ENCODE results near the gene ACVR1B. TPM values are rescaled to one million over a fixed set of nuclear protein-coding genes. Genes with fewer than 3 reads are reported as not detected.

Gene ACVR1B
- total and polyA plus RNA-seq, 2 of the 8 experiments (the other 6 are each of a cell fraction or from before 2014, with no cell fraction given), result 16.0 to 19.2 TPM

- no peak overlapping the region for H2AFZ ChIP-seq (ENCODE audit: low read length)
- 94% methylated on average over 8 of the region's 8 CpGs; no CpG with 5 or more reads in 1 of the 2 experiments for WGBS, 2 experiments (ENCODE audit: extremely low coverage in 1 of 2, insufficient coverage in 1 of 2, insufficient read length in 1 of 2, insufficient replicate concordance in 2 of 2, low coverage in 1 of 2, low lambda C conversion rate in 2 of 2, missing lambda C conversion rate in 1 of 2)
- TF ChIP-seq FOSL1 (IDR thresholded peaks at IDR 0.05; ENCODE audit: insufficient read depth, low read depth, low read length) (no peak), CEBPB (IDR thresholded peaks at IDR 0.05; ENCODE audit: low read depth, low read length) (no peak), POLR2AphosphoS5 (IDR thresholded peaks at IDR 0.05; ENCODE audit: low read depth, low read length) (no peak), CHD1 (IDR thresholded peaks at IDR 0.05; ENCODE audit: low read depth, low read length) (no peak), NANOG (IDR thresholded peaks at IDR 0.05; ENCODE audit: insufficient read depth, low read depth, low read length, poor library complexity, severe bottlenecking) (no peak), TBP (IDR thresholded peaks at IDR 0.05; ENCODE audit: low read depth, low read length) (no peak), YY1 (IDR thresholded peaks at IDR 0.05; ENCODE audit: low read depth, low read length) (no peak), NRF1 (IDR thresholded peaks at IDR 0.05; ENCODE audit: low read depth, low read length) (no peak), ASH2L (IDR thresholded peaks at IDR 0.05; ENCODE audit: low read length) (no peak), KDM1A (IDR thresholded peaks at IDR 0.05; ENCODE audit: borderline replicate concordance, low read length) (no peak), RBBP5 (IDR thresholded peaks at IDR 0.05; ENCODE audit: borderline replicate concordance, low read depth, low read length) (no peak), BCL11A (IDR thresholded peaks at IDR 0.05; ENCODE audit: low read depth in 2 of 2, low read length in 2 of 2) (no peak), TEAD4 (IDR thresholded peaks at IDR 0.05; ENCODE audit: low read depth, low read length) (no peak)
Measured at GRCh38 chr12:52011602-52012214, 60.2 kb downstream of the ACVR1B start.

More at GRCh38 chr12:52011602-52012214, 60.2 kb downstream of the ACVR1B start:
- Histone ChIP-seq H2BK12ac (ENCODE audit: low read depth, low read length) (no peak overlapping the region), H2BK20ac (ENCODE audit: low read length) (no peak overlapping the region), H3K23ac (ENCODE audit: insufficient read length) (no peak overlapping the region), H3K79me1 (ENCODE audit: low read depth, low read length) (no peaks in the 10 kb centered on the region), H3K4me1 (replicated peaks in 1 of 4; ENCODE audit: control insufficient read depth in 3 of 4, insufficient read depth in 4 of 4, low read length in 3 of 4) (peaks cover 5 to 39% (median 24%) of the 10 kb centered on the region in 4 experiments), H3K27me3 (replicated peaks in 1 of 4; ENCODE audit: control insufficient read depth in 3 of 4, extremely low read depth in 1 of 4, insufficient read depth in 3 of 4, low read length in 3 of 4) (peaks cover 9 to 63% (median 51%) of the 10 kb centered on the region in 4 experiments), H3K18ac (ENCODE audit: extremely low read depth, low read length) (no peak overlapping the region), H3K4me3 (ENCODE audit: extremely low read depth in 1 of 4, insufficient read depth in 2 of 4, low read depth in 3 of 4, low read length in 4 of 4) (no peak overlapping the region), H4K8ac (ENCODE audit: extremely low read depth, insufficient read depth, low read length) (no peak overlapping the region), H4K5ac (ENCODE audit: insufficient read length, low read depth, low read length) (no peak overlapping the region), H4K20me1 (replicated peaks in 1 of 2; ENCODE audit: control insufficient read depth in 1 of 2, insufficient read depth in 2 of 2, low read length in 2 of 2) (peaks cover 0 to 3% of the 10 kb centered on the region in 2 experiments), H3K9me3 (ENCODE audit: insufficient read depth in 2 of 2, low read depth in 1 of 2, low read length in 1 of 2) (no peaks in the 10 kb centered on the region), H3K56ac (replicated peaks; ENCODE audit: insufficient read length, low read depth, low read length) (no peak overlapping the region), H2BK5ac (ENCODE audit: low read depth, low read length) (no peak overlapping the region), H2BK15ac (ENCODE audit: low read length) (no peak overlapping the region), H4K91ac (replicated peaks; ENCODE audit: insufficient read length, low read length) (no peak overlapping the region), H3K9ac (replicated peaks in 1 of 4; ENCODE audit: extremely low read depth in 1 of 4, low read depth in 3 of 4, low read length in 3 of 4) (no peak overlapping the region), H3K23me2 (ENCODE audit: low read depth, low read length) (peaks cover 7% of the 10 kb centered on the region; the same call in 1 of the 2 replicates), H3K36me3 (ENCODE audit: control insufficient read depth in 2 of 4, insufficient read depth in 4 of 4, low read length in 3 of 4) (no peaks in the 10 kb centered on the region; a peak in 1 of 8 replicates), H3K79me2 (ENCODE audit: control insufficient read depth in 1 of 2, insufficient read depth in 2 of 2, low read length in 2 of 2) (no peaks in the 10 kb centered on the region), H2BK120ac (replicated peaks; ENCODE audit: low read depth, low read length) (no peak overlapping the region), H3K4ac (replicated peaks; ENCODE audit: insufficient read length, low read depth, low read length) (no peak overlapping the region), H2AK5ac (ENCODE audit: low read depth, low read length) (no peak overlapping the region), H3K4me2 (ENCODE audit: insufficient read depth in 1 of 2, low read depth in 2 of 2, low read length in 2 of 2) (no peak overlapping the region), H3K27ac (ENCODE audit: low read depth, low read length) (no peak overlapping the region), H3K14ac (ENCODE audit: insufficient read length) (no peak overlapping the region)
- no peak for FAIRE-seq
- ChIA-PET POLR2A (ENCODE audit: partially characterized antibody) (interaction anchor here (1.0 kb wide), 1 partner anchor 21 kb away, joined by 3 read pairs; no protein-coding TSS in a partner anchor), CTCF (ENCODE audit: partially characterized antibody) (interaction anchor here (1.8 to 38.2 kb wide), 4 partner anchors 8 to 55 kb away, joined by 9 to 1249 read pairs (median 520); partner anchors contain the start of genes ATG101, NR4A1 and SMIM41)
- DNase-seq (ENCODE audit: low read depth in 1 of 2, low spot score in 2 of 2), result no peak
